ENCODE results near the gene RAB5B. TPM values are rescaled to one million over a fixed set of nuclear protein-coding genes. Genes with fewer than 3 reads are reported as not detected.

RAB5B gene
- polyA plus RNA-seq, 1 donor (not counting 4 experiments of a cell fraction or from before 2014, with no cell fraction given), result 138 TPM

GRCh38 chr12:55974308-55974730 lies 441 bp downstream of the RAB5B start:
- peaks cover 2% of the 10 kb centered on the region for H4K20me1 ChIP-seq (ENCODE audit: control insufficient read depth, extremely low read depth, insufficient read depth, low read length)
- H3K9ac ChIP-seq (ENCODE audit: control insufficient read depth, extremely low read depth, insufficient read depth, low read length), result peak overlapping the region; percentile 90
- H3K9me3 ChIP-seq (ENCODE audit: control insufficient read depth, low read depth, low read length), result no peaks in the 10 kb centered on the region
- H2AFZ ChIP-seq (ENCODE audit: control insufficient read depth, low read length), result peak overlapping the region; percentile 0
- H3K4me3 ChIP-seq (ENCODE audit: control insufficient read depth in 2 of 3, extremely low read depth in 1 of 3, insufficient read depth in 2 of 3, low read depth in 1 of 3, low read length in 3 of 3), result peak overlapping the region; percentile 83 to 98 (median 89)
- dilution Hi-C loops (cut with MboI; ENCODE audit: extremely low pct_ligation_motif_present, low sequenced_read_pairs), result no loop called here
- peaks cover 0 to 21% of the 10 kb centered on the region in 2 experiments for H3K36me3 ChIP-seq (ENCODE audit: control insufficient read depth in 2 of 2, extremely low read depth in 1 of 2, insufficient read depth in 2 of 2, low read length in 2 of 2)
- no peak for TF ChIP-seq CTCF (optimal IDR thresholded peaks at IDR 0.05 in 1 of 3, IDR thresholded peaks at IDR 0.05 in 1 of 3, conservative IDR thresholded peaks at IDR 0.05 in 1 of 3; ENCODE audit: extremely low read depth in 1 of 3, insufficient read depth in 2 of 3, low read length in 3 of 3)
- TF ChIP-seq EZH2 (IDR thresholded peaks at IDR 0.05; ENCODE audit: low read length), result no peak
- no peaks in the 10 kb centered on the region for H3K9me1 ChIP-seq (ENCODE audit: control insufficient read depth, extremely low read depth, insufficient read depth, low read length)
- H3K4me1 ChIP-seq (ENCODE audit: control insufficient read depth, extremely low read depth, insufficient read depth, low read length), result peaks cover 23% of the 10 kb centered on the region
- FAIRE-seq, result no peak
- peaks cover 48% of the 10 kb centered on the region for H3K79me2 ChIP-seq (ENCODE audit: control insufficient read depth, insufficient read depth, low read length)
- no peak for DNase-seq (ENCODE audit: low read depth, low spot score)
- peak overlapping the region; percentile 82 for H3K27ac ChIP-seq (ENCODE audit: control insufficient read depth, insufficient read depth, low read length)
- H3K4me2 ChIP-seq (ENCODE audit: control insufficient read depth, extremely low read depth, insufficient read depth, low read depth, low read length), result peak overlapping the region; percentile 91
- no peaks in the 10 kb centered on the region for H3K27me3 ChIP-seq (ENCODE audit: control insufficient read depth, extremely low read depth, insufficient read depth, low read length)

- Histone ChIP-seq H3K9ac (ENCODE audit: control insufficient read depth, extremely low read depth, insufficient read depth, low read length) (no peak overlapping the region), H3K4me1 (ENCODE audit: control insufficient read depth, extremely low read depth, insufficient read depth, low read length) (peaks cover 10% of the 10 kb centered on the region), H3K9me1 (ENCODE audit: control insufficient read depth, extremely low read depth, insufficient read depth, low read length) (no peaks in the 10 kb centered on the region), H3K27me3 (ENCODE audit: control insufficient read depth, extremely low read depth, insufficient read depth, low read length) (no peaks in the 10 kb centered on the region), H3K4me2 (ENCODE audit: control insufficient read depth, extremely low read depth, insufficient read depth, low read depth, low read length) (no peak overlapping the region), H3K4me3 (ENCODE audit: control insufficient read depth in 2 of 3, extremely low read depth in 1 of 3, insufficient read depth in 2 of 3, low read depth in 1 of 3, low read length in 3 of 3) (no peak overlapping the region), H3K9me3 (ENCODE audit: control insufficient read depth, low read depth, low read length) (no peaks in the 10 kb centered on the region), H2AFZ (ENCODE audit: control insufficient read depth, low read length) (no peak overlapping the region), H3K36me3 (ENCODE audit: control insufficient read depth in 2 of 2, extremely low read depth in 1 of 2, insufficient read depth in 2 of 2, low read length in 2 of 2) (peaks cover 6 to 26% of the 10 kb centered on the region in 2 experiments), H4K20me1 (ENCODE audit: control insufficient read depth, extremely low read depth, insufficient read depth, low read length) (peaks cover 2% of the 10 kb centered on the region), H3K79me2 (ENCODE audit: control insufficient read depth, insufficient read depth, low read length) (peaks cover 62% of the 10 kb centered on the region), H3K27ac (ENCODE audit: control insufficient read depth, insufficient read depth, low read length) (no peak overlapping the region)
- FAIRE-seq (no peak), DNase-seq (ENCODE audit: low read depth, low spot score) (no peak)
- dilution Hi-C loops (cut with MboI; ENCODE audit: extremely low pct_ligation_motif_present, low sequenced_read_pairs), result no loop called here
- TF ChIP-seq CTCF (optimal IDR thresholded peaks at IDR 0.05 in 1 of 3, IDR thresholded peaks at IDR 0.05 in 1 of 3, conservative IDR thresholded peaks at IDR 0.05 in 1 of 3; ENCODE audit: extremely low read depth in 1 of 3, insufficient read depth in 2 of 3, low read length in 3 of 3) (no peak), EZH2 (IDR thresholded peaks at IDR 0.05; ENCODE audit: low read length) (no peak)
Measured at GRCh38 chr12:55978393-55978792, 4.5 kb downstream of the RAB5B start.

All from keratinocyte (primary cell).